ENCODE results near the gene SERPINA6.

DNA sequence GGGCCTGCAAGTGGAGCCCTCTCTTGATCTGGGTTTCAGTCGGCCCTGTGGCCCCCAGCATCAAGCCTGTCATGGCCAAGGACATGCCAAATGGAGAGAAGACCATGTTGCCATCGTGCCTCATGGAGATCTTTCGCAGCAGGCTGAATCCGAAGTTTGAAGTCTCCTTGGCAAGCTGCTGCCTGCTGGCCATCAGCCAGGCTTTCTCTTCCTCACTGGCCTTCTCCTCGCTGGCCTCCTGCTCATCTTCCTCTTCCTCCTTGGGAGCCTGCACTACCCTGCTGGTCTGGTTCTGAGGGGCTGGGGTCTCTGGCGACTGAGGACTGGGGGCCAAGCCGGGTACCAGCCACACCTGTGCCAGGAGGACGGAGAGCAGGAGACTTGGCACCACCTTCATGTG, 32.9 kb downstream of the SERPINA6 start:
- TF ChIP-seq, protein P1, sequence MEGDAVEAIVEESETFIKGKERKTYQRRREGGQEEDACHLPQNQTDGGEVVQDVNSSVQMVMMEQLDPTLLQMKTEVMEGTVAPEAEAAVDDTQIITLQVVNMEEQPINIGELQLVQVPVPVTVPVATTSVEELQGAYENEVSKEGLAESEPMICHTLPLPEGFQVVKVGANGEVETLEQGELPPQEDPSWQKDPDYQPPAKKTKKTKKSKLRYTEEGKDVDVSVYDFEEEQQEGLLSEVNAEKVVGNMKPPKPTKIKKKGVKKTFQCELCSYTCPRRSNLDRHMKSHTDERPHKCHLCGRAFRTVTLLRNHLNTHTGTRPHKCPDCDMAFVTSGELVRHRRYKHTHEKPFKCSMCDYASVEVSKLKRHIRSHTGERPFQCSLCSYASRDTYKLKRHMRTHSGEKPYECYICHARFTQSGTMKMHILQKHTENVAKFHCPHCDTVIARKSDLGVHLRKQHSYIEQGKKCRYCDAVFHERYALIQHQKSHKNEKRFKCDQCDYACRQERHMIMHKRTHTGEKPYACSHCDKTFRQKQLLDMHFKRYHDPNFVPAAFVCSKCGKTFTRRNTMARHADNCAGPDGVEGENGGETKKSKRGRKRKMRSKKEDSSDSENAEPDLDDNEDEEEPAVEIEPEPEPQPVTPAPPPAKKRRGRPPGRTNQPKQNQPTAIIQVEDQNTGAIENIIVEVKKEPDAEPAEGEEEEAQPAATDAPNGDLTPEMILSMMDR (IDR thresholded peaks at IDR 0.05), result no peak
- no peak for TF ChIP-seq POLR2A (IDR thresholded peaks at IDR 0.05)
